CD14-positive monocyte (primary cell): ENCODE data around the gene BCL7B. TPM values are rescaled to one million over a fixed set of nuclear protein-coding genes. Genes with fewer than 3 reads are reported as not detected.
A peak's percentile ranks its signal among the peaks of the same experiment; 100 is the strongest.

ENCODE experiments used
- DNase-seq, 3 donors: peaks; one replicate each; pipeline ENCODE4 v3.0.0-alpha.2; 2011 to 2022
- H2AFZ ChIP-seq: 2 replicates; pipeline ENCODE4 v1.6.0; 2012; ENCODE audit warnings: mild to moderate bottlenecking, low read depth, low read length, inconsistent platforms; ENCODE audit not compliant: insufficient read depth, poor library complexity, severe bottlenecking
- H3K27ac ChIP-seq, 2 donors: 1 replicate in 1 of 2; 2 replicates in 1 of 2; pipeline ENCODE4 v1.5.1; 2012 to 2013; ENCODE audit warnings: low read length in 2 of 2, control low read depth in 1 of 2, inconsistent platforms in 1 of 2, low read depth in 1 of 2, mild to moderate bottlenecking in 1 of 2
- H3K27me3 ChIP-seq, 2 donors: one replicate each; pipeline versions ENCODE4 v1.6.0 to v1.6.1; 2011 to 2013; ENCODE audit warnings: low read length in 2 of 2; ENCODE audit not compliant: control insufficient read depth in 2 of 2, insufficient read depth in 2 of 2
- H3K36me3 ChIP-seq, 2 donors: replicated peaks in 1 of 2; 1 replicate in 1 of 2; 2 replicates in 1 of 2; pipeline versions ENCODE4 v1.5.1 to v1.6.1; 2012 to 2013; ENCODE audit warnings: low read length in 2 of 2, control low read depth in 1 of 2, inconsistent platforms in 1 of 2, mild to moderate bottlenecking in 1 of 2; ENCODE audit not compliant: insufficient read depth in 2 of 2, control insufficient read depth in 1 of 2
- H3K4me1 ChIP-seq, 2 donors: 1 replicate in 1 of 2; 2 replicates in 1 of 2; pipeline versions ENCODE4 v1.5.1 to v1.6.1; 2012 to 2013; ENCODE audit warnings: low read length in 2 of 2, control low read depth in 1 of 2, inconsistent platforms in 1 of 2, mild to moderate bottlenecking in 1 of 2, moderate library complexity in 1 of 2; ENCODE audit not compliant: insufficient read depth in 2 of 2, control insufficient read depth in 1 of 2
- H3K4me2 ChIP-seq: replicated peaks from 2 replicates; pipeline ENCODE3; 2012; ENCODE audit warnings: low read length, moderate library complexity, mild to moderate bottlenecking; ENCODE audit not compliant: poor library complexity, severe bottlenecking; ENCODE audit errors: extremely low read depth
- H3K4me3 ChIP-seq, 3 experiments: fragments of 200-600 bp in 1 of 3; sonication (generic) in 1 of 3; replicated peaks in 1 of 3; 1 replicate in 2 of 3; 2 replicates in 1 of 3; pipeline ENCODE4 v1.5.1; 2011 to 2013; ENCODE audit warnings: low read length in 3 of 3, mild to moderate bottlenecking in 3 of 3, control low read depth in 2 of 3, low read depth in 2 of 3, inconsistent platforms in 1 of 3, moderate library complexity in 1 of 3
- H3K79me2 ChIP-seq: 2 replicates; pipeline ENCODE4 v1.6.0; 2012; ENCODE audit warnings: mild to moderate bottlenecking, control low read depth, inconsistent platforms, low read length, moderate library complexity; ENCODE audit not compliant: insufficient read depth
- H3K9ac ChIP-seq: 2 replicates; pipeline ENCODE4 v1.6.0; 2017; ENCODE audit warnings: low read length, mild to moderate bottlenecking; ENCODE audit not compliant: insufficient read depth, poor library complexity, severe bottlenecking
- H3K9me3 ChIP-seq, 2 donors: replicated peaks in 1 of 2; 1 replicate in 1 of 2; 2 replicates in 1 of 2; pipeline versions ENCODE4 v1.5.1 to v1.6.1; 2012 to 2013; ENCODE audit warnings: low read length in 2 of 2, control low read depth in 1 of 2; ENCODE audit not compliant: control insufficient read depth in 1 of 2, insufficient read depth in 1 of 2
- H4K20me1 ChIP-seq: 2 replicates; pipeline ENCODE4 v1.6.0; 2012; ENCODE audit warnings: mild to moderate bottlenecking, low read length, control low read depth, moderate library complexity; ENCODE audit not compliant: insufficient read depth
- H3K27ac Mint-ChIP-seq, 7 donors: one replicate each; pipeline ENCODE4 v1.8.0; 2020; ENCODE audit warnings: mild to moderate bottlenecking in 7 of 7, mixed read lengths in 7 of 7, moderate library complexity in 6 of 7, inconsistent platforms in 2 of 7
- H3K27me3 Mint-ChIP-seq, 3 donors: one replicate each; pipeline ENCODE4 v1.8.0; 2021 to 2022; ENCODE audit warnings: low read depth in 3 of 3, mild to moderate bottlenecking in 3 of 3, mixed read lengths in 3 of 3, moderate library complexity in 3 of 3, inconsistent platforms in 1 of 3
- H3K36me3 Mint-ChIP-seq, 2 donors: one replicate each; pipeline ENCODE4 v1.8.0; 2020; ENCODE audit warnings: mixed read lengths in 2 of 2, inconsistent platforms in 1 of 2, mild to moderate bottlenecking in 1 of 2
- H3K4me1 Mint-ChIP-seq: one replicate; pipeline ENCODE4 v1.8.0; 2020; ENCODE audit warnings: mild to moderate bottlenecking, mixed read lengths
- H3K4me3 Mint-ChIP-seq, 2 donors: one replicate each; pipeline ENCODE4 v1.8.0; 2020; ENCODE audit warnings: mild to moderate bottlenecking in 2 of 2, mixed read lengths in 2 of 2, moderate library complexity in 1 of 2
- H3K9me3 Mint-ChIP-seq, 7 donors: one replicate each; pipeline ENCODE4 v1.8.0; 2020 to 2022; ENCODE audit warnings: mixed read lengths in 7 of 7, mild to moderate bottlenecking in 6 of 7, moderate library complexity in 6 of 7, inconsistent platforms in 2 of 7
- CTCF ChIP-seq: fragments of 200-600 bp; IDR thresholded peaks from one replicate; pipeline ENCODE4 v1.8.0; 2022; ENCODE audit warnings: antibody characterized with exemption, mild to moderate bottlenecking
- WGBS: methylation state at CpG from one replicate; pipeline ENCODE4 v1.1.5; 2013; ENCODE audit warnings: missing lambda C conversion rate; ENCODE audit not compliant: insufficient coverage; 5-methylcytosine and 5-hydroxymethylcytosine counted together
- intact Hi-C, 2 donors: fragments of 100-400 bp; cut with micrococcal nuclease; formaldehyde crosslinking; loops; one replicate each; pipeline versions ENCODE4 v1.15.0 to v1.15.1; 2023
- polyA plus RNA-seq, 3 donors: library from polyadenylated mRNA; depleted of rRNA in 1 of 3; unstranded in 2 of 3; stranded (reverse) in 1 of 3; fragments of 300-500 nt in 2 of 3; fragments of >200 nt in 1 of 3; fragmentation: Illumina TruSeq in 2 of 3; gene quantifications; 1 replicate in 2 of 3; 2 replicates in 1 of 3; pipeline ENCODE4 v1.2.3, GENCODE V29; 2012 to 2021

Gene BCL7B
- polyA plus RNA-seq, 3 donors = 53.5 to 73.8 (median 68.7) TPM

- peaks cover 92% of the 10 kb centered on the region for H4K20me1 ChIP-seq
- no peak overlapping the region for H3K4me3 Mint-ChIP-seq
- DNase-seq = no peak
- H3K4me2 ChIP-seq = no peak overlapping the region
- no peak overlapping the region for H3K9ac ChIP-seq
- H3K4me1 Mint-ChIP-seq = peaks cover 6% of the 10 kb centered on the region
- H3K27ac Mint-ChIP-seq = peak overlapping the region in 3 of 7 donors; percentile 4 to 42 (median 20)
- H3K9me3 ChIP-seq = no peaks in the 10 kb centered on the region
- no peaks in the 10 kb centered on the region for H3K9me3 Mint-ChIP-seq
- no peak overlapping the region for H2AFZ ChIP-seq
- H3K27me3 Mint-ChIP-seq = no peaks in the 10 kb centered on the region
- no peaks in the 10 kb centered on the region for H3K27me3 ChIP-seq
- peaks cover 48 to 90% of the 10 kb centered on the region in 2 donors for H3K36me3 Mint-ChIP-seq
- H3K36me3 ChIP-seq = peaks cover 35 to 83% of the 10 kb centered on the region in 2 donors
- no peak overlapping the region for H3K4me3 ChIP-seq
- TF ChIP-seq CTCF = no peak
- H3K4me1 ChIP-seq = no peaks in the 10 kb centered on the region
- H3K27ac ChIP-seq = peak overlapping the region in 1 of 2 donors; percentile 49
- peaks cover 95% of the 10 kb centered on the region for H3K79me2 ChIP-seq
- intact Hi-C loops = no loop called here
- WGBS = 100% methylated on average over 1 of the region's 4 CpGs
Measured at GRCh38 chr7:73549176-73549575, 8.3 kb downstream of the BCL7B start.

DNA sequence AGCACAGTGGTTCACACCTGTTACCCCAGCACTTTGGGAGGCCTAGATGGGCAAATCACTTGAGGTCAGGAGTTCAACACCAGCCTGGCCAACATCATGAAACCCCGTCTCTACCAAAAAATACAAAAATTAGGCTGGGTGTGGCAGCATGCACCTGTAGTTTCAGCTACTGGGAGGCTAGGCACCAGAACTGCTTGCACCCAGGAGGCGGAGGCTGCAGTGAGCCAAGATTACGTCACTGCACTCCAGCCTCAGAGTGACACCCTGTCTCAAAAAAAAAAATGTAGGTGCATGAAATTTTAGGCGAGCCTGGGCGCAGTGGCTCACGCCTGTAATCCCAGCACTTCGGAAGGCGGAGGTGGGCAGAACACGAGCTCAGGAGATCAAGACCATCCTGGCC, 9.6 kb downstream of the BCL7B start:
- Mint-ChIP-seq H3K36me3 (peaks cover 55 to 90% of the 10 kb centered on the region in 2 donors), H3K4me1 (peaks cover 6% of the 10 kb centered on the region), H3K27ac (peak overlapping the region in 2 of 7 donors; percentile 5 to 15), H3K27me3 (no peaks in the 10 kb centered on the region), H3K4me3 (no peak overlapping the region), H3K9me3 (no peaks in the 10 kb centered on the region)
- H3K9me3 ChIP-seq = no peaks in the 10 kb centered on the region
- no peaks in the 10 kb centered on the region for H3K4me1 ChIP-seq
- no peak for DNase-seq
- H3K4me2 ChIP-seq = no peak overlapping the region
- no peak overlapping the region for H3K27ac ChIP-seq
- no peak overlapping the region for H3K4me3 ChIP-seq
- no peak for TF ChIP-seq CTCF
- H2AFZ ChIP-seq = no peak overlapping the region
- no peak overlapping the region for H3K9ac ChIP-seq
- H4K20me1 ChIP-seq = peaks cover 93% of the 10 kb centered on the region
- WGBS = 87% methylated on average over 7 of the region's 9 CpGs
- peaks cover 93% of the 10 kb centered on the region for H3K79me2 ChIP-seq
- intact Hi-C loops = no loop called here
- H3K27me3 ChIP-seq = no peaks in the 10 kb centered on the region
- peaks cover 46 to 83% of the 10 kb centered on the region in 2 donors for H3K36me3 ChIP-seq
